ENCODE results near the gene ALK. TPM values are rescaled to one million over a fixed set of nuclear protein-coding genes. Genes with fewer than 3 reads are reported as not detected.

Gene ALK
- total and polyA plus RNA-seq, 2 experiments from 2014 or later, result 0.35 TPM; not detected in 1

DNA sequence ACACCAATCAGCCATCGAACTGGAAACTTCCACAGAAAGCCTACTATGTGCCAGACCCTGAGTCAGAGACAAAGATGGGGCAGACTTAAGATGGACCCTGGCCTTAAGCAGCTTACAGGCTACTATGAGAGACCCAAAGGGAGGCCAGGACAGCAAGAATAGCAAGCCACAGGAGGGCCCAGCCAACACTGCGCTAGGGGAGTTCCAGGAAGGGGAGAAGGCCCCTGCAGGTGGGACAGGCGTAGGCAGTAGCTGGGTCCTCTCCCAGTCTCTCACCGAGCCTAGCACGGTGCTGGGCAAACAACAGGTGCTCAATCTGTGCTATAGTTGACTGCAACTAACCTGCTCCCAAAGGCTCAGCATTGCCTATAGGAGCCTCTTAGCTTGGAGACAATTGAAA is 670.0 kb downstream of the ALK start:
- TF ChIP-seq, protein P1, sequence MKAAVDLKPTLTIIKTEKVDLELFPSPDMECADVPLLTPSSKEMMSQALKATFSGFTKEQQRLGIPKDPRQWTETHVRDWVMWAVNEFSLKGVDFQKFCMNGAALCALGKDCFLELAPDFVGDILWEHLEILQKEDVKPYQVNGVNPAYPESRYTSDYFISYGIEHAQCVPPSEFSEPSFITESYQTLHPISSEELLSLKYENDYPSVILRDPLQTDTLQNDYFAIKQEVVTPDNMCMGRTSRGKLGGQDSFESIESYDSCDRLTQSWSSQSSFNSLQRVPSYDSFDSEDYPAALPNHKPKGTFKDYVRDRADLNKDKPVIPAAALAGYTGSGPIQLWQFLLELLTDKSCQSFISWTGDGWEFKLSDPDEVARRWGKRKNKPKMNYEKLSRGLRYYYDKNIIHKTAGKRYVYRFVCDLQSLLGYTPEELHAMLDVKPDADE (IDR thresholded peaks at IDR 0.05), result no peak
- no peak for TF ChIP-seq NANOG (IDR thresholded peaks at IDR 0.05; ENCODE audit: borderline replicate concordance)
- TF ChIP-seq POLR2AphosphoS5 (IDR thresholded peaks at IDR 0.05; ENCODE audit: low read depth), result no peak
- TF ChIP-seq, protein P2, sequence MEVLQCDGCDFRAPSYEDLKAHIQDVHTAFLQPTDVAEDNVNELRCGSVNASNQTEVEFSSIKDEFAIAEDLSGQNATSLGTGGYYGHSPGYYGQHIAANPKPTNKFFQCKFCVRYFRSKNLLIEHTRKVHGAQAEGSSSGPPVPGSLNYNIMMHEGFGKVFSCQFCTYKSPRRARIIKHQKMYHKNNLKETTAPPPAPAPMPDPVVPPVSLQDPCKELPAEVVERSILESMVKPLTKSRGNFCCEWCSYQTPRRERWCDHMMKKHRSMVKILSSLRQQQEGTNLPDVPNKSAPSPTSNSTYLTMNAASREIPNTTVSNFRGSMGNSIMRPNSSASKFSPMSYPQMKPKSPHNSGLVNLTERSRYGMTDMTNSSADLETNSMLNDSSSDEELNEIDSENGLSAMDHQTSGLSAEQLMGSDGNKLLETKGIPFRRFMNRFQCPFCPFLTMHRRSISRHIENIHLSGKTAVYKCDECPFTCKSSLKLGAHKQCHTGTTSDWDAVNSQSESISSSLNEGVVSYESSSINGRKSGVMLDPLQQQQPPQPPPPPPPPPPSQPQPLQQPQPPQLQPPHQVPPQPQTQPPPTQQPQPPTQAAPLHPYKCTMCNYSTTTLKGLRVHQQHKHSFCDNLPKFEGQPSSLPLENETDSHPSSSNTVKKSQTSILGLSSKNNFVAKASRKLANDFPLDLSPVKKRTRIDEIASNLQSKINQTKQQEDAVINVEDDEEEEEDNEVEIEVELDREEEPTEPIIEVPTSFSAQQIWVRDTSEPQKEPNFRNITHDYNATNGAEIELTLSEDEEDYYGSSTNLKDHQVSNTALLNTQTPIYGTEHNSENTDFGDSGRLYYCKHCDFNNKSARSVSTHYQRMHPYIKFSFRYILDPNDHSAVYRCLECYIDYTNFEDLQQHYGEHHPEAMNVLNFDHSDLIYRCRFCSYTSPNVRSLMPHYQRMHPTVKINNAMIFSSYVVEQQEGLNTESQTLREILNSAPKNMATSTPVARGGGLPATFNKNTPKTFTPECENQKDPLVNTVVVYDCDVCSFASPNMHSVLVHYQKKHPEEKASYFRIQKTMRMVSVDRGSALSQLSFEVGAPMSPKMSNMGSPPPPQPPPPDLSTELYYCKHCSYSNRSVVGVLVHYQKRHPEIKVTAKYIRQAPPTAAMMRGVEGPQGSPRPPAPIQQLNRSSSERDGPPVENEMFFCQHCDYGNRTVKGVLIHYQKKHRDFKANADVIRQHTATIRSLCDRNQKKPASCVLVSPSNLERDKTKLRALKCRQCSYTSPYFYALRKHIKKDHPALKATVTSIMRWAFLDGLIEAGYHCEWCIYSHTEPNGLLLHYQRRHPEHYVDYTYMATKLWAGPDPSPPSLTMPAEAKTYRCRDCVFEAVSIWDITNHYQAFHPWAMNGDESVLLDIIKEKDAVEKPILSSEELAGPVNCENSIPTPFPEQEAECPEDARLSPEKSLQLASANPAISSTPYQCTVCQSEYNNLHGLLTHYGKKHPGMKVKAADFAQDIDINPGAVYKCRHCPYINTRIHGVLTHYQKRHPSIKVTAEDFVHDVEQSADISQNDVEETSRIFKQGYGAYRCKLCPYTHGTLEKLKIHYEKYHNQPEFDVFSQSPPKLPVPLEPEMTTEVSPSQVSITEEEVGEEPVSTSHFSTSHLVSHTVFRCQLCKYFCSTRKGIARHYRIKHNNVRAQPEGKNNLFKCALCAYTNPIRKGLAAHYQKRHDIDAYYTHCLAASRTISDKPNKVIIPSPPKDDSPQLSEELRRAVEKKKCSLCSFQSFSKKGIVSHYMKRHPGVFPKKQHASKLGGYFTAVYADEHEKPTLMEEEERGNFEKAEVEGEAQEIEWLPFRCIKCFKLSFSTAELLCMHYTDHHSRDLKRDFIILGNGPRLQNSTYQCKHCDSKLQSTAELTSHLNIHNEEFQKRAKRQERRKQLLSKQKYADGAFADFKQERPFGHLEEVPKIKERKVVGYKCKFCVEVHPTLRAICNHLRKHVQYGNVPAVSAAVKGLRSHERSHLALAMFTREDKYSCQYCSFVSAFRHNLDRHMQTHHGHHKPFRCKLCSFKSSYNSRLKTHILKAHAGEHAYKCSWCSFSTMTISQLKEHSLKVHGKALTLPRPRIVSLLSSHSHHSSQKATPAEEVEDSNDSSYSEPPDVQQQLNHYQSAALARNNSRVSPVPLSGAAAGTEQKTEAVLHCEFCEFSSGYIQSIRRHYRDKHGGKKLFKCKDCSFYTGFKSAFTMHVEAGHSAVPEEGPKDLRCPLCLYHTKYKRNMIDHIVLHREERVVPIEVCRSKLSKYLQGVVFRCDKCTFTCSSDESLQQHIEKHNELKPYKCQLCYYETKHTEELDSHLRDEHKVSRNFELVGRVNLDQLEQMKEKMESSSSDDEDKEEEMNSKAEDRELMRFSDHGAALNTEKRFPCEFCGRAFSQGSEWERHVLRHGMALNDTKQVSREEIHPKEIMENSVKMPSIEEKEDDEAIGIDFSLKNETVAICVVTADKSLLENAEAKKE (CRISPR knock-in tag; IDR thresholded peaks at IDR 0.05), result no peak
- TF ChIP-seq ZNF114 (CRISPR knock-in tag; IDR thresholded peaks at IDR 0.05), result no peak
- no peak for TF ChIP-seq EZH2phosphoT487 (IDR thresholded peaks at IDR 0.05; ENCODE audit: unreplicated experiment)
- TF ChIP-seq CREB1 (CRISPR knock-in tag; IDR thresholded peaks at IDR 0.05; ENCODE audit: low read depth), result no peak
- no peak for TF ChIP-seq JUNB (IDR thresholded peaks at IDR 0.05; ENCODE audit: unreplicated experiment)
- TF ChIP-seq, protein P3, sequence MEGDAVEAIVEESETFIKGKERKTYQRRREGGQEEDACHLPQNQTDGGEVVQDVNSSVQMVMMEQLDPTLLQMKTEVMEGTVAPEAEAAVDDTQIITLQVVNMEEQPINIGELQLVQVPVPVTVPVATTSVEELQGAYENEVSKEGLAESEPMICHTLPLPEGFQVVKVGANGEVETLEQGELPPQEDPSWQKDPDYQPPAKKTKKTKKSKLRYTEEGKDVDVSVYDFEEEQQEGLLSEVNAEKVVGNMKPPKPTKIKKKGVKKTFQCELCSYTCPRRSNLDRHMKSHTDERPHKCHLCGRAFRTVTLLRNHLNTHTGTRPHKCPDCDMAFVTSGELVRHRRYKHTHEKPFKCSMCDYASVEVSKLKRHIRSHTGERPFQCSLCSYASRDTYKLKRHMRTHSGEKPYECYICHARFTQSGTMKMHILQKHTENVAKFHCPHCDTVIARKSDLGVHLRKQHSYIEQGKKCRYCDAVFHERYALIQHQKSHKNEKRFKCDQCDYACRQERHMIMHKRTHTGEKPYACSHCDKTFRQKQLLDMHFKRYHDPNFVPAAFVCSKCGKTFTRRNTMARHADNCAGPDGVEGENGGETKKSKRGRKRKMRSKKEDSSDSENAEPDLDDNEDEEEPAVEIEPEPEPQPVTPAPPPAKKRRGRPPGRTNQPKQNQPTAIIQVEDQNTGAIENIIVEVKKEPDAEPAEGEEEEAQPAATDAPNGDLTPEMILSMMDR (conservative IDR thresholded peaks at IDR 0.05; ENCODE audit: low read depth in 2 of 2), result no peak
- no peak for TF ChIP-seq STAT1 (IDR thresholded peaks at IDR 0.05; ENCODE audit: unreplicated experiment)
- TF ChIP-seq ZNF331 (CRISPR knock-in tag; IDR thresholded peaks at IDR 0.05; ENCODE audit: low read depth), result no peak
- no peaks in the 10 kb centered on the region for H3F3A ChIP-seq (replicated peaks; ENCODE audit: low read depth)
- H3K27ac ChIP-seq (ENCODE audit: low read depth), result no peak overlapping the region
- H3K4me3 ChIP-seq, result no peak overlapping the region
- 0 out of 2 replicates have a peak, but pooled peaks cover 6% of the 10 kb centered on the region for H3K9me2 ChIP-seq (ENCODE audit: insufficient read depth)
- Mint-ChIP-seq H3K9me3 (no peaks in the 10 kb centered on the region), H3K36me3 (ENCODE audit: low read depth) (no peaks in the 10 kb centered on the region), H3K4me1 (no peaks in the 10 kb centered on the region), H3K27me3 (ENCODE audit: insufficient read depth, low read depth, poor library complexity) (peaks cover 1% of the 10 kb centered on the region), H3K4me3 (no peak overlapping the region), H3K27ac (no peak overlapping the region)
- DNase-seq (ENCODE audit: low spot score), result no peak
- H3K4me2 ChIP-seq, result no peak overlapping the region
- no peak overlapping the region for H2AFZ ChIP-seq
- no peaks in the 10 kb centered on the region for H3K79me2 ChIP-seq (replicated peaks; ENCODE audit: insufficient read depth)
- no peak for ATAC-seq
- H3K36me3 ChIP-seq (ENCODE audit: insufficient read depth), result no peaks in the 10 kb centered on the region
- no peaks in the 10 kb centered on the region for H4K20me1 ChIP-seq (replicated peaks; ENCODE audit: insufficient read depth)
- H3K4me1 ChIP-seq (ENCODE audit: insufficient read depth), result no peaks in the 10 kb centered on the region
- H3K27me3 ChIP-seq (ENCODE audit: insufficient read depth), result no peaks in the 10 kb centered on the region
